Fibroblast of skin of back (primary cell): ENCODE measurements around the gene BRWD1.
A peak's percentile ranks its signal among the peaks of the same experiment; 100 is the strongest.
"Not testable (repeated sequence)": the region's sequence is repeated elsewhere in the genome, so short reads cannot be mapped to it uniquely, and the experiment has no call there.

Experiments used
- DNase-seq: peaks from one replicate; pipeline ENCODE4 v3.0.0-alpha.2; 2013

Gene BRWD1

DNA sequence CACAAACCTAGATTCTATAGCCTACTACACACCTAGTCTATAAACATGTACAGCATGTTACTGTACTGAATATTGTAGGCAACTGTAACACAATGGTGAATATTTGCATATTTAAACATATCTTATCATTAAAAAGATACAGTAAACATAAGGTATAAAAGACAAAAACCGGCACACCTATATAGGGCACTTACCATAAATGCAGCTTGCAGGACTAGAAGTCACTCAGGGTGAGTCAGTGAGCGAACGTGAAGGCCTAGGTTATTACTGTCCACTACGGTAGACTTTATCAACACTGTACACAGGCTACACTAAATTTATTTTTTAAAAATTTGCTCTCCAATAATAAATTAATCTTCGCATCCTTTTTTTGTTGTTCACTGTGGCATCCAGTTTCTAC is 143.5 kb downstream of the BRWD1 start:
- DNase-seq: no peak

GRCh38 chr21:39168800-39169199 is 144.6 kb downstream of the BRWD1 start:
- no peak for DNase-seq

DNA sequence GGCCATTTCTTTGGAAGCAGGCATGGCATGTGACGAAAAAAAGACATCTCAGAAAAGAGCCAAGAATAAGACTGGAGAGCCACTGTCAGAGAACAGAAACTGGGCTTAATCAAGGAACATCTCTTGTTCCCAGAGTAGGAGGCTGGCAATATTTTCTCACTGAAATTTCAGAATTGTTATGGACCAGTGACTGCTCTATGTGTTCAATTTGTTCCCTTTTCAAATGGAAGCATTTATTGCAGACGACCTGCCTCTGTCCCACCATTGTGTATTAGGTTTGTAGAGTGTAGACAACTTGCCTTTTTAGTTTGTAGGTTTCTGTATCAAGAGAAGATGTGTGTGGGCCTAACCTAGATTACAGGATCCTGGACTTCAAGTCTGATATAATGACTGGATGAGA is 148.9 kb downstream of the BRWD1 start:
- no peak for DNase-seq

- DNase-seq: no peak
These were observed 152.4 kb downstream of the BRWD1 start for GRCh38 chr21:39161064-39161463.

- DNase-seq: peak; percentile 79
These were observed 153.9 kb downstream of the BRWD1 start for GRCh38 chr21:39159342-39160063.

DNA sequence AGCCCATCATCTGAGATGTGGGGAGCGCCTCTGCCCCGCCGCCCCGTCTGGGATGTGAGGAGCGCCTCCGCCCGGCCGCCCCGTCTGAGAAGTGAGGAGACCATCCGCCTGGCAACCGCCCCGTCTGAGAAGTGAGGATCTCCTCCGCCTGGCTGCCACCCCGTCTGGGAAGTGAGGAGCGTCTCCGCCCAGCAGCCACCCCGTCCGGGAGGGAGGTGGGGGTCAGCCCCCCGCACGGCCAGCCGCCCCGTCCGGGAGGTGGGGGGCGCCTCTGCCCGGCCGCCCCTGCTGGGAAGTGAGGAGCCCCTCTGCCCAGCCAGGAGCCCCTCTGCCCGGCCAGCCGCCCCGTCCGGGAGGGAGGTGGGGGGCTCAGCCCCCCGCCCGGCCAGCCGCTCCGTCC is 156.2 kb downstream of the BRWD1 start:
- not testable (repeated sequence) for DNase-seq

DNA sequence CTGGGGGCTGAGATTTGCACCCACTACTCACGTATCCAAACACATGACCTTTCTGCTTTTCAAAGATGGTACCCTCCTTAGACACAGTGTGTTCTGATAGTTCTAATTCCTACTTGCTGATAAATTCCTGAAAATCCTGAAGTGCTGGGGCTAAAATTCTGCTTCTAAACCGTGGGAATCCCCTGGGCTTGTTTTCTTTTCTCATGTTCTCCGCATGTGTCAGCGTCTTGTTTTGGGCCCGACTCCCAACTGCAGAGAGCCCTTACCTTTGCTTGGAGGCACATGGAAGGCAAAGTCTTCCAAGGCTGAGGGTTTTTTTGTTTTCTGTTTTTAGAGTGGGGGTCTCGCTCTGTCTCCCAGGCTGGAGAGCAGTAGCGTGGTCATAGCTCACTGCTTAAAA is 157.4 kb downstream of the BRWD1 start:
- DNase-seq: peak; percentile 97

DNA sequence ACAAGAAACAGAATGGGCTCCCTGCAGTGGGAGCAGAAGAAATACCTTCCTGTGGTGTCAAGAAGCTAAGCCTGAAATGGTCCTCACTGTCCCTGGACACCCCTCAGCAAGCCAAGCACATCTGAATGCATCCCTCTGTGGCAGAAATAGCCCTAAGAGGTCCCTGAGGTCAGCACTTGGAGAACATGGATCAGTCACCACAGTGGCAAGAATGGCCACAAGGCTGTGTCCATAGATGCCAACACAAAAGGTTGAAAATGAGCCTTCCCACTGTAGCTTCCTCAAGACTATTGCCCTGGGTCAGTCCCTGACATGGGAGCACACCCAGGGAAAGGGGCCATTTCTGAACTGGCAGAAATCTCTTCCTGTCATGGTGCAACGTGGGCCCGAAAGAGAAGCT is 157.9 kb downstream of the BRWD1 start:
- DNase-seq: no peak

DNA sequence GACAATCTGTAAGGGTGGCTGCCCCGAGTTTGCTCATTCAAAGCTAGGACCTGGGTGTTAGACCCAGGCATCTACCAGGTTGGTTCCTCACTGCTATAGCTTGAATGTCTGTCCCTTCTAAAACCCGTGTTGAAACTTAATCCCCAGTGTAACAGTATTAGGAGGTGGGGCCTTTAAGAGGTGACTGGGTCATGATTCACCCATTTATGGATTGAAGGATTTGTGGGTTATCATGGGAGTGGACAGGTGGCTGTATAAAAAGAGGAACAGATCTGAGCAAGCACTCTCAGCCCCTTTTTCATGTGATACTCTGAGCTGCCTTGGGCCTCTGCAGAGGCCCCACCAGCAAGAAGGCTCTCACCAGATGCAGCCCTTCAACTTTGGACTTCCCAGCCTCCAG is 159.6 kb downstream of the BRWD1 start:
- DNase-seq: no peak

GRCh38 chr21:39153373-39153772 is 160.1 kb downstream of the BRWD1 start:
- DNase-seq: no peak

- no peak for DNase-seq
These were observed 161.2 kb downstream of the BRWD1 start for GRCh38 chr21:39152271-39152670.

- DNase-seq: no peak
These were observed 162.6 kb downstream of the BRWD1 start for GRCh38 chr21:39150877-39151276.

DNA sequence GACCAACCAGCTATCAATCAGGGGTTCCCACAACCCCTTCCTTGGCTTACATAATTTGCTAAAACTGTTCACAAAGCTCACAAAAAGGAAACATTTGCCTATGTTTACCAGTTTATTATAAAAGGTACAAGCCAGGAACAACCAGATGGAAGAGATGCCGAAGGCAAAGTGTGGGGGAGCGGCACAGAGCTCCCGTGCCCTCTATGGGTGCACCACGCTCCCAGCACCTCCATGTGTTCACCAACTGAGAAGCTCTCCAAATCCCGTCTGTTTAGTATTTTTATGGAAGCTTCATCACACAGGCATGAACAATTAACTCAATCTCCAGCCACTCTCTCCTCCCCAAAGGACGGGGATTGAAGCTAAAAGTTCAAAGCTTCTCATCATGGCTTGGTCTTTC is 163.1 kb downstream of the BRWD1 start:
- DNase-seq: no peak

DNA sequence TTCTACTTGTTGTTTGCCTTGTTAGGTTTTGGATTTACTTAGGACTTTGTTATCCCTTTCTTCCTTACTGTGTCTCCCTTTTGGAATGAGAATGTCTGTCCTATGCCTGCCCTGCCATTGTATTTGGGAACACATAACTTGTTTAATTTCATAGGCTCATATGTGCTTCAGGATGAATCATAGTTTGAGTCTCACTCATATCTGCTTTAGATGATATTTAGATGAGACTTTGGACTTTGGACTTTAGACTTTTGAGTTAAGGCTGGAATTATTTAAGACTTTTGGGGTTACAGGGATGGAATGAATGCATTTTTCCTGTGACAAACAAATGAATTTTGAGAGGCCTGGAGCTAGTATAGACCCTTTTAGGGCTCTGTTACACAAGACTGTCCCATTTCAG is 163.6 kb downstream of the BRWD1 start:
- no peak for DNase-seq

DNA sequence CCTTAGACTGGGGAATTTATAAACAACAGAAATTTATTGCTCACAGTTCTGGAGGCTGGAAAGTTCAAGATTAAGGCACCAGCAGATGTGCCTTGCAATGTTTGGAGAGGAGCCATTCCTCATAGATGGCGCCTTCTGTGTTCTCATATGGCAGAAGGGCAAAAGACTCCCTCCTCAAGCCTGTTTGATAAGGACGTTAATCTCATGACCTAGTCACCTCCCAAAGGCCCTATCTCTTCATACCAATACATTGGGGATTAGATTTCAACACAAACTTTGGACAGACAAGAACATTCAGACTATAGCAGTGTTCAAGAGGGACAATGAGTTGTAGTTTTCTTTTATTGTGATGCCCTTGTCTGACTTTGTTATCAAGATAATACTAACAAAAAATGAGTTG is 164.5 kb downstream of the BRWD1 start:
- DNase-seq: no peak

DNA sequence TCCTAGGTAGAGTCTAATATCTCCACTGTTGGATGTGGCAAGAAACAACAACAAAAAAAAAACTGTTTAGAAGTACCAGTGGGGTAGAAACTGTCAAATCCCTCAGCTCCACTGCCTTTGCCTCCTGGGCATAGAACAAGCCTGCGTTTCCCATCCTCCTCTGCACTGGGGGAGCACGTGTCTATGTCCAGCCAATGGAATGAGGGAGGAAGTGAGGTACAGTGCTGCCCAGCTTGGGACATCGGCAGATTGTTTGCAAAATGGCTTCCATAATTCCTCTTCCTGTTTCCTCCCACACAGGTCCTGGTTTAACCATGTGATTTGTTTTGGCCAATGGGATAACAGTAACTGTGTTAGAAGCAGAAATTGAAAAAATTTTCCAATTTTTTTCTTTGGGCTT is 169.2 kb downstream of the BRWD1 start:
- DNase-seq: no peak

DNA sequence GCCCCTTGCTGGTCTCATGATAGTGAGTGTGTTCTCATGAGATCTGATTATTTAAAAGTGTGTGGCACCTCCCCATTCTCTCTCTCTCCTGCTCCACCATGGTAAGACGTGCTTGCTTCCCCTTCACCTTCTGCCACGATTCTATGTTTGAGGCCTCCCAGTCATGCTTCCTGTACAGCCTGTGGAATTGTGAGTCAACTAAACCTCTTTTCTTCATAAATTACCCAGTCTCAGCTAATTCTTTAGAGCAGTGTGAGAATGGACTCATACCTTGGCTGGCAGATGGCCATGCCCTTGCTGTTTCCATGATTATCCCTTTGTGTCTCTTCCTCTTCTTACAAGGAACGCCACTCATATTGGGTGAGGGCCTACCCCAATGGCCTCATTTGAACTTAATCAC is 170.5 kb downstream of the BRWD1 start:
- DNase-seq: no peak

DNA sequence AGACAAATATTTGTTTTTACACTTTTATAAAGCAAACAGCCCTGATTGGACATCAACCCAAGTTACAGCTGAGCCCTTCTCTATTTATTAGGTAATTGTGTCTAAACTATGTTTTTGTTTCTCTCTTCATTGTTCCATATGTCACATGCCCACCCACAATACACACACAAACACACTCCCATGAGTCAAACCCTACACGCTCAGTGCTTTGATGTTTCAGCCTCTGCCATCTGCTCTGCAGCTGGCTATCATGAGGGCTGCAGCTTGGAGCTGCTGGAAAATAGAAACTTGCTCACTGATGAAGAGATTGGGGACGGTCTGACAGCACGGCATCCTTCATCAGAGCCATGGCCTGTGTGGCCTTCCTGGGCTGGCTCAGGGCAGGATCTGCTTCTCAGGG is 171.9 kb downstream of the BRWD1 start:
- DNase-seq: no peak

DNA sequence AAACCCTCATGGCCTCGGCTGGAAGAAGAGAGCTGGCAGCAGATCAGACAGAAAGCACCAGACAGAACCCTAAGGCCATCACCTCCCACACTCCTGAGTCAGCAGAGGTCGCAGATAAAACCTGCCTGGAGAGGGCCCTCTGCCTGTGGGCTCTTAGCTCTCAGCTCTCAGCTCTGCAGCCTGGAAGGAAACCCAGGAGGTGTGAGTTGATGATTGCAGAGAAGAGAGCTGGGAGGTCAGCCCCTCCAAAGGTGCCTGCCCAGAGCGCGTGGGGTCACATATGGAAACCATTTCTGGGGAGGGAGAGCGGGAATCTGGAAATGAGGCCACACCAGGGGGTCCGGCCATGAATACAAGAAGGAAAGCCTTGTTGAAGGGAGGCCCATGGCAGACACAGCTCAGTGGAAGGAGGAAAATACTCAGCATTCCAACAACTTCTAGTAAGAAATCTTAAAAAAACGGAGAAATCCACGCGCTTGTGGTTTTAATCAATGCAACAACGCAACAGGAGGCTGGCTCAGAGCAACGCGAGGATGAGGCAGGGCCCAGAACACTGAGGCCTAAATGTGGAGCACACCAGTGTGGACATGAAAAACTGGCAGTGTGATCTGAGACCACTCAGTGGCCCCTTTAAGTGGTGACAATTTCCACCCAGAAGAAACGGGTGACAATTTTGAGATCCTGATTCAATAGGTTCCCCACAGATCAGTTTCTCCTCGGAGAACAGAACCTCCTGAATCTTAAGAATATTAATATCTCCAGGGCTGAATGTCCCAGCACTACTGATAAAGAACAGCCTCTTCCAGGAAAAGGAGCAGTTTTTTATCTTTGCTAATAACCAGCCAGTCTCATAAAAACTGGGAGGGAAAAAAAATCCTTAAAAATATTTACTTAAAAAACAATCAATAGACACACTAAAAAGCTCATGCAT is 175.9 kb downstream of the BRWD1 start:
- DNase-seq: peak; percentile 64

DNA sequence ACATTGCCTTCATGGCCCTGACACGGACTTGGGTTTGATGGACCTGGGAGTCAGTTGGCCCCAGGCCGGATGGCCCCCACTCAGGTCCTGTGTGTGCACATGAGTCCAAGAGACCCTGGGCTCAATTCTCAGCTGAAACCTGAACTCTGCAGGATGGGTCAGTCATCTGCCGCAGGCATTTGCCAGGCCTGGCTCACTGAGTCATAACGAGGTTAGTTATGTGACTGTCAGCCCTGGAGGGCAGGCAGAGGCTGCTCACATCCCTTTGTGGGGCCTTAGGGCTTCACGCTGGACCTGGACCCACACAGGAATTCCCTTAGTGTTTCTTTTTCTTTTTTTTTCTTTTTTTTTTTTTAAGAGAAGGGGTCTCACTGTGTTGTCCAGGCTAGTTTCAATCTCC is 176.7 kb downstream of the BRWD1 start:
- peak; percentile 65 for DNase-seq

DNA sequence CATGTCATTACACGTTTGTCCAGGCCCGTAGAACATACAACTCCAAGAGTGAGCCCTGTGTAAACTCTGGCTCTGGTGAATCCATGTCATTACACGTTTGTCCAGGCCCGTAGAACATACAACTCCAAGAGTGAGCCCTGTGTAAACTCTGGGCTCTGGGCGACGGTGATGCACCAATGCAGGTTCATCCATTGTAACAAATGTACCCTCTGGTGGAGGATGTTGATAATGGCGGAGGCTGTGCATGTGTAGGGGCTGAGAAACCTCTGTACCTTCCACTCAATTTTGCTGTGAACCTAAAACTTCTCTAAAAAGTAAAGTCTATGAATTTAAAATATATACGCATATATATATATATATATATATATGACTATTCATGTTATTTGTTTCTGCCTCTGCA is 177.3 kb downstream of the BRWD1 start:
- peak; percentile 58 for DNase-seq

- DNase-seq: no peak
These were observed 179.1 kb downstream of the BRWD1 start for GRCh38 chr21:39134288-39134810.
